K562 (cell line): ENCODE results near the gene CFAP58. TPM values are rescaled to one million over a fixed set of nuclear protein-coding genes. Genes with fewer than 3 reads are reported as not detected.

ENCODE experiments used
- BMI1 ChIP-seq: fragments of 150-350 bp; IDR thresholded peaks from 2 replicates; pipeline ENCODE4 v1.6.1; 2014; ENCODE audit warnings: low read length
- EGR1 ChIP-seq: fragments of 450-650 bp; conservative IDR thresholded peaks from 2 replicates; pipeline ENCODE4 v1.6.1; 2017; ENCODE audit warnings: mild to moderate bottlenecking
- FOXA1 ChIP-seq: fragments of 450-650 bp; IDR thresholded peaks from 2 replicates; pipeline ENCODE4 v1.6.1; 2016; ENCODE audit warnings: mild to moderate bottlenecking, borderline replicate concordance
- GABPB2 ChIP-seq: fragments of 250-450 bp; sonication (Bioruptor Pico); conservative IDR thresholded peaks from 2 replicates; pipeline ENCODE4 v1.5.1; 2021; ENCODE audit warnings: mild to moderate bottlenecking
- SMARCE1 ChIP-seq: fragments of 450-650 bp; IDR thresholded peaks from 2 replicates; pipeline ENCODE4 v1.7.1; 2016; ENCODE audit warnings: mild to moderate bottlenecking
- SMC3 ChIP-seq: conservative IDR thresholded peaks from 2 replicates; pipeline ENCODE4 v1.6.1; 2011; ENCODE audit warnings: low read depth, low read length, improper control_type of control experiment; ENCODE audit not compliant: insufficient read depth
- ZNF644 ChIP-seq: fragments of 200-800 bp; sonication (Bioruptor generic); IDR thresholded peaks from 2 replicates; pipeline ENCODE4 v1.6.1; 2016; ENCODE audit warnings: low read depth, missing genetic modification characterization, missing compliant biosample characterization
- polyA plus RNA-seq, 8 experiments: library from polyadenylated mRNA; depleted of rRNA in 4 of 8; stranded (reverse) in 5 of 8; unstranded in 3 of 8; fragments of >200 nt; fragmentation: Nextera tagmentation in 2 of 8; fragmentation: Illumina TruSeq in 1 of 8; extraction: Ambion mirVana in 2 of 8; extraction: Trizol in 1 of 8; gene quantifications; 2 replicates each; pipeline versions ENCODE4 v1.2.1 to v1.2.3, GENCODE V29; 2011 to 2014; ENCODE audit warnings: inconsistent platforms in 1 of 8, missing spikeins in 1 of 8
- total RNA-seq, 7 experiments: library from RNA; depleted of rRNA in 6 of 7; stranded (reverse); fragments of >200 nt in 6 of 7; fragmentation: Illumina TruSeq in 2 of 7; extraction: Trizol in 2 of 7; gene quantifications; 2 replicates each; pipeline versions ENCODE4 v1.2.1 to v1.2.3, GENCODE V29; 2011 to 2021; ENCODE audit warnings: low replicate concordance in 1 of 7
- TF ChIP-seq, protein P1 (sequence below): fragments of 450-650 bp; IDR thresholded peaks from 2 replicates; pipeline ENCODE4 v1.6.1; 2016; ENCODE audit warnings: mild to moderate bottlenecking, moderate library complexity
- TF ChIP-seq, protein P2 (sequence below): IDR thresholded peaks from 2 replicates; pipeline ENCODE4 v1.6.1; 2011; ENCODE audit warnings: borderline replicate concordance, low read depth, mild to moderate bottlenecking, moderate library complexity, low read length; ENCODE audit not compliant: insufficient read depth, poor library complexity, severe bottlenecking
- TF ChIP-seq, protein P3 (sequence below): conservative IDR thresholded peaks from 2 replicates; pipeline ENCODE4 v1.6.1; 2011; ENCODE audit warnings: low read depth, mild to moderate bottlenecking, low read length; ENCODE audit not compliant: control insufficient read depth

The CFAP58 gene
- total and polyA plus RNA-seq, 9 of the 15 experiments (the other 6 are each of a cell fraction or from before 2014, with no cell fraction given): 0.08 to 2.0 (median 0.71) TPM

DNA sequence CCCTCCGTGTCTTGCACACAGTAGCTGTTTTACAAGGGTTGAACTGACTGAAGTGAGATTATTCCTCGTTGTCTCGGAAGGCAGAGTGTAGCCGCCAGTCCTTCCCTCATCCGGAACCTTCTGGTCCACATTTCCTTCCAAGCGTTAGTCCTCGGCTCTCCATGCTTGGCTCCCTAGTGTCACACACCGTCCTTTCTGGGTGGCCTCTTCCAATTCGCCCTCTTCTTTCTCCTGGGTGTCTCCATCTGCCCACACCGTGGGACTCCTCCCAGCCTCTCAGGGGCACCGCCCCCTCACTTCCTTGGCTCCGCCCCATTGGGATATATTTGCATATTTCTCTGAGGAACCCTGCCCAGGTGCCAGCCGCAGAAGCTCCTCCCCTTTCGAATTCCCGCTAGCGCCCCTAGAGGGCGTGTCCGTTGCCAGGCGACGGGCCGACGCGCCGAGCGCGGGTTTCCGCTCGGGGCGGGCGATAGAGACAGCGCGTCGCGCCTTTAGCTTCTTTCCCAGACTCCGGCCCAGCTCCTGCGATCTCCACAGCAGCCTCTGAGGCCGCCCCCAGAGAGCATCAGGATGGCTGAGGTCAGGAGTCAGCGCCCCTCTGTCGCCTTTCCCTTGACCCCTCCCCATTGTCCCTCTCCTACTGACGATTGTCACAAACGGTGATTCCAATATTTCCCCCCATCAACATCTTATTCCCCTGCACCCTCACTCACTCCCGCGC lies at the start of gene CFAP58 (continued):
- TF ChIP-seq, protein P1, sequence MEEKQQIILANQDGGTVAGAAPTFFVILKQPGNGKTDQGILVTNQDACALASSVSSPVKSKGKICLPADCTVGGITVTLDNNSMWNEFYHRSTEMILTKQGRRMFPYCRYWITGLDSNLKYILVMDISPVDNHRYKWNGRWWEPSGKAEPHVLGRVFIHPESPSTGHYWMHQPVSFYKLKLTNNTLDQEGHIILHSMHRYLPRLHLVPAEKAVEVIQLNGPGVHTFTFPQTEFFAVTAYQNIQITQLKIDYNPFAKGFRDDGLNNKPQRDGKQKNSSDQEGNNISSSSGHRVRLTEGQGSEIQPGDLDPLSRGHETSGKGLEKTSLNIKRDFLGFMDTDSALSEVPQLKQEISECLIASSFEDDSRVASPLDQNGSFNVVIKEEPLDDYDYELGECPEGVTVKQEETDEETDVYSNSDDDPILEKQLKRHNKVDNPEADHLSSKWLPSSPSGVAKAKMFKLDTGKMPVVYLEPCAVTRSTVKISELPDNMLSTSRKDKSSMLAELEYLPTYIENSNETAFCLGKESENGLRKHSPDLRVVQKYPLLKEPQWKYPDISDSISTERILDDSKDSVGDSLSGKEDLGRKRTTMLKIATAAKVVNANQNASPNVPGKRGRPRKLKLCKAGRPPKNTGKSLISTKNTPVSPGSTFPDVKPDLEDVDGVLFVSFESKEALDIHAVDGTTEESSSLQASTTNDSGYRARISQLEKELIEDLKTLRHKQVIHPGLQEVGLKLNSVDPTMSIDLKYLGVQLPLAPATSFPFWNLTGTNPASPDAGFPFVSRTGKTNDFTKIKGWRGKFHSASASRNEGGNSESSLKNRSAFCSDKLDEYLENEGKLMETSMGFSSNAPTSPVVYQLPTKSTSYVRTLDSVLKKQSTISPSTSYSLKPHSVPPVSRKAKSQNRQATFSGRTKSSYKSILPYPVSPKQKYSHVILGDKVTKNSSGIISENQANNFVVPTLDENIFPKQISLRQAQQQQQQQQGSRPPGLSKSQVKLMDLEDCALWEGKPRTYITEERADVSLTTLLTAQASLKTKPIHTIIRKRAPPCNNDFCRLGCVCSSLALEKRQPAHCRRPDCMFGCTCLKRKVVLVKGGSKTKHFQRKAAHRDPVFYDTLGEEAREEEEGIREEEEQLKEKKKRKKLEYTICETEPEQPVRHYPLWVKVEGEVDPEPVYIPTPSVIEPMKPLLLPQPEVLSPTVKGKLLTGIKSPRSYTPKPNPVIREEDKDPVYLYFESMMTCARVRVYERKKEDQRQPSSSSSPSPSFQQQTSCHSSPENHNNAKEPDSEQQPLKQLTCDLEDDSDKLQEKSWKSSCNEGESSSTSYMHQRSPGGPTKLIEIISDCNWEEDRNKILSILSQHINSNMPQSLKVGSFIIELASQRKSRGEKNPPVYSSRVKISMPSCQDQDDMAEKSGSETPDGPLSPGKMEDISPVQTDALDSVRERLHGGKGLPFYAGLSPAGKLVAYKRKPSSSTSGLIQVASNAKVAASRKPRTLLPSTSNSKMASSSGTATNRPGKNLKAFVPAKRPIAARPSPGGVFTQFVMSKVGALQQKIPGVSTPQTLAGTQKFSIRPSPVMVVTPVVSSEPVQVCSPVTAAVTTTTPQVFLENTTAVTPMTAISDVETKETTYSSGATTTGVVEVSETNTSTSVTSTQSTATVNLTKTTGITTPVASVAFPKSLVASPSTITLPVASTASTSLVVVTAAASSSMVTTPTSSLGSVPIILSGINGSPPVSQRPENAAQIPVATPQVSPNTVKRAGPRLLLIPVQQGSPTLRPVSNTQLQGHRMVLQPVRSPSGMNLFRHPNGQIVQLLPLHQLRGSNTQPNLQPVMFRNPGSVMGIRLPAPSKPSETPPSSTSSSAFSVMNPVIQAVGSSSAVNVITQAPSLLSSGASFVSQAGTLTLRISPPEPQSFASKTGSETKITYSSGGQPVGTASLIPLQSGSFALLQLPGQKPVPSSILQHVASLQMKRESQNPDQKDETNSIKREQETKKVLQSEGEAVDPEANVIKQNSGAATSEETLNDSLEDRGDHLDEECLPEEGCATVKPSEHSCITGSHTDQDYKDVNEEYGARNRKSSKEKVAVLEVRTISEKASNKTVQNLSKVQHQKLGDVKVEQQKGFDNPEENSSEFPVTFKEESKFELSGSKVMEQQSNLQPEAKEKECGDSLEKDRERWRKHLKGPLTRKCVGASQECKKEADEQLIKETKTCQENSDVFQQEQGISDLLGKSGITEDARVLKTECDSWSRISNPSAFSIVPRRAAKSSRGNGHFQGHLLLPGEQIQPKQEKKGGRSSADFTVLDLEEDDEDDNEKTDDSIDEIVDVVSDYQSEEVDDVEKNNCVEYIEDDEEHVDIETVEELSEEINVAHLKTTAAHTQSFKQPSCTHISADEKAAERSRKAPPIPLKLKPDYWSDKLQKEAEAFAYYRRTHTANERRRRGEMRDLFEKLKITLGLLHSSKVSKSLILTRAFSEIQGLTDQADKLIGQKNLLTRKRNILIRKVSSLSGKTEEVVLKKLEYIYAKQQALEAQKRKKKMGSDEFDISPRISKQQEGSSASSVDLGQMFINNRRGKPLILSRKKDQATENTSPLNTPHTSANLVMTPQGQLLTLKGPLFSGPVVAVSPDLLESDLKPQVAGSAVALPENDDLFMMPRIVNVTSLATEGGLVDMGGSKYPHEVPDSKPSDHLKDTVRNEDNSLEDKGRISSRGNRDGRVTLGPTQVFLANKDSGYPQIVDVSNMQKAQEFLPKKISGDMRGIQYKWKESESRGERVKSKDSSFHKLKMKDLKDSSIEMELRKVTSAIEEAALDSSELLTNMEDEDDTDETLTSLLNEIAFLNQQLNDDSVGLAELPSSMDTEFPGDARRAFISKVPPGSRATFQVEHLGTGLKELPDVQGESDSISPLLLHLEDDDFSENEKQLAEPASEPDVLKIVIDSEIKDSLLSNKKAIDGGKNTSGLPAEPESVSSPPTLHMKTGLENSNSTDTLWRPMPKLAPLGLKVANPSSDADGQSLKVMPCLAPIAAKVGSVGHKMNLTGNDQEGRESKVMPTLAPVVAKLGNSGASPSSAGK: peak; percentile 66
- peak; percentile 86 for TF ChIP-seq EGR1
- TF ChIP-seq, protein P2, sequence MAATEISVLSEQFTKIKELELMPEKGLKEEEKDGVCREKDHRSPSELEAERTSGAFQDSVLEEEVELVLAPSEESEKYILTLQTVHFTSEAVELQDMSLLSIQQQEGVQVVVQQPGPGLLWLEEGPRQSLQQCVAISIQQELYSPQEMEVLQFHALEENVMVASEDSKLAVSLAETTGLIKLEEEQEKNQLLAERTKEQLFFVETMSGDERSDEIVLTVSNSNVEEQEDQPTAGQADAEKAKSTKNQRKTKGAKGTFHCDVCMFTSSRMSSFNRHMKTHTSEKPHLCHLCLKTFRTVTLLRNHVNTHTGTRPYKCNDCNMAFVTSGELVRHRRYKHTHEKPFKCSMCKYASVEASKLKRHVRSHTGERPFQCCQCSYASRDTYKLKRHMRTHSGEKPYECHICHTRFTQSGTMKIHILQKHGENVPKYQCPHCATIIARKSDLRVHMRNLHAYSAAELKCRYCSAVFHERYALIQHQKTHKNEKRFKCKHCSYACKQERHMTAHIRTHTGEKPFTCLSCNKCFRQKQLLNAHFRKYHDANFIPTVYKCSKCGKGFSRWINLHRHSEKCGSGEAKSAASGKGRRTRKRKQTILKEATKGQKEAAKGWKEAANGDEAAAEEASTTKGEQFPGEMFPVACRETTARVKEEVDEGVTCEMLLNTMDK: peak; percentile 97
- TF ChIP-seq BMI1: peak; percentile 81
- TF ChIP-seq ZNF644 (tag): no peak
- no peak for TF ChIP-seq FOXA1
- TF ChIP-seq SMC3: 0 out of 2 replicates have a peak, but pooled peaks have one; percentile 5
- TF ChIP-seq, protein P3, sequence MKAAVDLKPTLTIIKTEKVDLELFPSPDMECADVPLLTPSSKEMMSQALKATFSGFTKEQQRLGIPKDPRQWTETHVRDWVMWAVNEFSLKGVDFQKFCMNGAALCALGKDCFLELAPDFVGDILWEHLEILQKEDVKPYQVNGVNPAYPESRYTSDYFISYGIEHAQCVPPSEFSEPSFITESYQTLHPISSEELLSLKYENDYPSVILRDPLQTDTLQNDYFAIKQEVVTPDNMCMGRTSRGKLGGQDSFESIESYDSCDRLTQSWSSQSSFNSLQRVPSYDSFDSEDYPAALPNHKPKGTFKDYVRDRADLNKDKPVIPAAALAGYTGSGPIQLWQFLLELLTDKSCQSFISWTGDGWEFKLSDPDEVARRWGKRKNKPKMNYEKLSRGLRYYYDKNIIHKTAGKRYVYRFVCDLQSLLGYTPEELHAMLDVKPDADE: peak; percentile 74; the same call in 1 of the 2 replicates
- TF ChIP-seq SMARCE1: no peak
- TF ChIP-seq GABPB2: no peak
